K562 (cell line): Measurements from ENCODE around the gene IMMP2L. TPM values are rescaled to one million over a fixed set of nuclear protein-coding genes. Genes with fewer than 3 reads are reported as not detected.

ENCODE experiments used
- EZH2 ChIP-seq: IDR thresholded peaks from 2 replicates; pipeline ENCODE4 v1.6.1; 2012; ENCODE audit warnings: low read depth, mild to moderate bottlenecking, inconsistent platforms, low read length, borderline replicate concordance
- GABPB2 ChIP-seq: fragments of 250-450 bp; sonication (Bioruptor Pico); conservative IDR thresholded peaks from 2 replicates; pipeline ENCODE4 v1.5.1; 2021; ENCODE audit warnings: mild to moderate bottlenecking
- MTF1 ChIP-seq: fragments of 250-450 bp; sonication (Bioruptor Pico); IDR thresholded peaks from 2 replicates; pipeline ENCODE4 v1.9.0; 2021; ENCODE audit warnings: moderate library complexity, mild to moderate bottlenecking, inconsistent platforms, borderline replicate concordance
- POLR2H ChIP-seq: IDR thresholded peaks from 2 replicates; pipeline ENCODE4 v1.6.1; 2016; ENCODE audit warnings: missing genetic modification characterization, low read depth, mild to moderate bottlenecking, control low read depth, missing compliant biosample characterization, moderate library complexity
- SMAD3 ChIP-seq: fragments of 450-650 bp; formaldehyde crosslinking; conservative IDR thresholded peaks from 2 replicates; pipeline ENCODE4 v1.4.0; 2020; ENCODE audit warnings: mild to moderate bottlenecking
- ZNF146 ChIP-seq: IDR thresholded peaks from one replicate; pipeline ENCODE4 v1.6.1; 2018; ENCODE audit warnings: missing compliant biosample characterization; ENCODE audit not compliant: unreplicated experiment
- ZNF41 ChIP-seq: fragments of 250-450 bp; sonication (Bioruptor Pico); conservative IDR thresholded peaks from 2 replicates; pipeline ENCODE4 v1.4.0; 2020; ENCODE audit warnings: mild to moderate bottlenecking
- ZNF699 ChIP-seq: fragments of 250-450 bp; sonication (Bioruptor Pico); IDR thresholded peaks from 2 replicates; pipeline ENCODE4 v1.8.0; 2021; ENCODE audit warnings: mild to moderate bottlenecking, moderate library complexity; ENCODE audit not compliant: insufficient replicate concordance
- polyA plus RNA-seq, 8 experiments: library from polyadenylated mRNA; depleted of rRNA in 4 of 8; stranded (reverse) in 5 of 8; unstranded in 3 of 8; fragments of >200 nt; fragmentation: Nextera tagmentation in 2 of 8; fragmentation: Illumina TruSeq in 1 of 8; extraction: Ambion mirVana in 2 of 8; extraction: Trizol in 1 of 8; gene quantifications; 2 replicates each; pipeline versions ENCODE4 v1.2.1 to v1.2.3, GENCODE V29; 2011 to 2014; ENCODE audit warnings: inconsistent platforms in 1 of 8, missing spikeins in 1 of 8
- total RNA-seq, 7 experiments: library from RNA; depleted of rRNA in 6 of 7; stranded (reverse); fragments of >200 nt in 6 of 7; fragmentation: Illumina TruSeq in 2 of 7; extraction: Trizol in 2 of 7; gene quantifications; 2 replicates each; pipeline versions ENCODE4 v1.2.1 to v1.2.3, GENCODE V29; 2011 to 2021; ENCODE audit warnings: low replicate concordance in 1 of 7
- TF ChIP-seq, protein P1 (sequence below): fragments of 450-650 bp; formaldehyde crosslinking; IDR thresholded peaks from 2 replicates; pipeline ENCODE4 v1.4.0; 2022; ENCODE audit warnings: mild to moderate bottlenecking, moderate library complexity
- TF ChIP-seq, protein P2 (sequence below): fragments of 450-650 bp; IDR thresholded peaks from 2 replicates; pipeline ENCODE4 v1.6.1; 2016; ENCODE audit warnings: mild to moderate bottlenecking
- TF ChIP-seq, protein P3 (sequence below): fragments of 250-450 bp; sonication (Bioruptor Pico); IDR thresholded peaks from 2 replicates; pipeline ENCODE4 v1.9.0; 2021; ENCODE audit warnings: mild to moderate bottlenecking, inconsistent platforms
- TF ChIP-seq, protein P4 (sequence below): fragments of 250-450 bp; sonication (Bioruptor Pico); IDR thresholded peaks from 2 replicates; pipeline ENCODE4 v1.4.0; 2020; ENCODE audit warnings: borderline replicate concordance
- TF ChIP-seq, protein P5 (sequence below): sonication (generic); formaldehyde crosslinking; IDR thresholded peaks from 2 replicates; pipeline ENCODE4 v1.8.1; 2023; ENCODE audit warnings: mild to moderate bottlenecking, missing genetic modification reagents

The IMMP2L gene
- total and polyA plus RNA-seq, 9 of the 15 experiments (the other 6 are each of a cell fraction or from before 2014, with no cell fraction given) = 29.7 to 116 (median 53.0) TPM

DNA sequence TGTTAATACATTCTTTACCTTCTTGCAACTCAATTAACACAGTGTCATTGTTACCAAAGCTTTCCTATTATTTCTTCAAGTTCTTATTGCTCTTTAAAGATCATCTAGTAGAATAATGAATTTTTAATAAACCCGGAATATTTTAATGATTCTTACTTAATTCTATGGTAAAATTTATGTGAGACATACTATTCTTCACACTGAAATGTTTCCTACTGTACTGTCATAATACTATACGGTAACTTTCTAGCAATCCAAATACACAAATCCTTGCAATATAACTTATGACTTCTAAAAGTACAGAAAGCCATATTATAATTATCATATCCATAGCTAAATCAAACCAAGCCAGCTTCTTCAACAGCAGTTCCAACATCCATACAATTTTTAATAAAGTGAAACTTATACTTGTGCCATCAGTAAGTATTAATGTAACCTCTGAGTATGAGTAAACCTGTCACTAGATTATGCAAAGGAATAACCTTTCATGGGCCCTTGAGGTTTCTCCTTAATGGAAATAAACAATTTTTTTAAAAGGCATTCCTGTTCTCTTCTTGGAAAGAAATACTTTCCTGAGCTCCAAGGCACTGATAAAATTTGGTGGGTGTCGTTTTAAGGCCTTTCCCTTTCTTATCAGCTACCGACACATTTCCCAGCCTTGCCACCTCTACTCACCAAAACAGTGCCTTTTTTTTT, 87.4 kb downstream of the IMMP2L start (continued):
- TF ChIP-seq, protein P1, sequence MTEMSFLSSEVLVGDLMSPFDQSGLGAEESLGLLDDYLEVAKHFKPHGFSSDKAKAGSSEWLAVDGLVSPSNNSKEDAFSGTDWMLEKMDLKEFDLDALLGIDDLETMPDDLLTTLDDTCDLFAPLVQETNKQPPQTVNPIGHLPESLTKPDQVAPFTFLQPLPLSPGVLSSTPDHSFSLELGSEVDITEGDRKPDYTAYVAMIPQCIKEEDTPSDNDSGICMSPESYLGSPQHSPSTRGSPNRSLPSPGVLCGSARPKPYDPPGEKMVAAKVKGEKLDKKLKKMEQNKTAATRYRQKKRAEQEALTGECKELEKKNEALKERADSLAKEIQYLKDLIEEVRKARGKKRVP (CRISPR knock-in tag) = 0 out of 2 replicates have a peak, but pooled peaks have one; percentile 20
- TF ChIP-seq, protein P2, sequence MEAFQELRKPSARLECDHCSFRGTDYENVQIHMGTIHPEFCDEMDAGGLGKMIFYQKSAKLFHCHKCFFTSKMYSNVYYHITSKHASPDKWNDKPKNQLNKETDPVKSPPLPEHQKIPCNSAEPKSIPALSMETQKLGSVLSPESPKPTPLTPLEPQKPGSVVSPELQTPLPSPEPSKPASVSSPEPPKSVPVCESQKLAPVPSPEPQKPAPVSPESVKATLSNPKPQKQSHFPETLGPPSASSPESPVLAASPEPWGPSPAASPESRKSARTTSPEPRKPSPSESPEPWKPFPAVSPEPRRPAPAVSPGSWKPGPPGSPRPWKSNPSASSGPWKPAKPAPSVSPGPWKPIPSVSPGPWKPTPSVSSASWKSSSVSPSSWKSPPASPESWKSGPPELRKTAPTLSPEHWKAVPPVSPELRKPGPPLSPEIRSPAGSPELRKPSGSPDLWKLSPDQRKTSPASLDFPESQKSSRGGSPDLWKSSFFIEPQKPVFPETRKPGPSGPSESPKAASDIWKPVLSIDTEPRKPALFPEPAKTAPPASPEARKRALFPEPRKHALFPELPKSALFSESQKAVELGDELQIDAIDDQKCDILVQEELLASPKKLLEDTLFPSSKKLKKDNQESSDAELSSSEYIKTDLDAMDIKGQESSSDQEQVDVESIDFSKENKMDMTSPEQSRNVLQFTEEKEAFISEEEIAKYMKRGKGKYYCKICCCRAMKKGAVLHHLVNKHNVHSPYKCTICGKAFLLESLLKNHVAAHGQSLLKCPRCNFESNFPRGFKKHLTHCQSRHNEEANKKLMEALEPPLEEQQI = peak; percentile 99
- TF ChIP-seq ZNF146 (CRISPR knock-in tag) (no peak), SMAD3 (CRISPR knock-in tag) (no peak), ZNF699 (no peak), GABPB2 (no peak), EZH2 (no peak), ZNF41 (CRISPR knock-in tag) (no peak), POLR2H (tag) (peak; percentile 48; the same call in 1 of the 2 replicates), MTF1 (no peak)
- TF ChIP-seq, protein P3, sequence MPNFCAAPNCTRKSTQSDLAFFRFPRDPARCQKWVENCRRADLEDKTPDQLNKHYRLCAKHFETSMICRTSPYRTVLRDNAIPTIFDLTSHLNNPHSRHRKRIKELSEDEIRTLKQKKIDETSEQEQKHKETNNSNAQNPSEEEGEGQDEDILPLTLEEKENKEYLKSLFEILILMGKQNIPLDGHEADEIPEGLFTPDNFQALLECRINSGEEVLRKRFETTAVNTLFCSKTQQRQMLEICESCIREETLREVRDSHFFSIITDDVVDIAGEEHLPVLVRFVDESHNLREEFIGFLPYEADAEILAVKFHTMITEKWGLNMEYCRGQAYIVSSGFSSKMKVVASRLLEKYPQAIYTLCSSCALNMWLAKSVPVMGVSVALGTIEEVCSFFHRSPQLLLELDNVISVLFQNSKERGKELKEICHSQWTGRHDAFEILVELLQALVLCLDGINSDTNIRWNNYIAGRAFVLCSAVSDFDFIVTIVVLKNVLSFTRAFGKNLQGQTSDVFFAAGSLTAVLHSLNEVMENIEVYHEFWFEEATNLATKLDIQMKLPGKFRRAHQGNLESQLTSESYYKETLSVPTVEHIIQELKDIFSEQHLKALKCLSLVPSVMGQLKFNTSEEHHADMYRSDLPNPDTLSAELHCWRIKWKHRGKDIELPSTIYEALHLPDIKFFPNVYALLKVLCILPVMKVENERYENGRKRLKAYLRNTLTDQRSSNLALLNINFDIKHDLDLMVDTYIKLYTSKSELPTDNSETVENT (CRISPR knock-in tag) = no peak
- TF ChIP-seq, protein P4, sequence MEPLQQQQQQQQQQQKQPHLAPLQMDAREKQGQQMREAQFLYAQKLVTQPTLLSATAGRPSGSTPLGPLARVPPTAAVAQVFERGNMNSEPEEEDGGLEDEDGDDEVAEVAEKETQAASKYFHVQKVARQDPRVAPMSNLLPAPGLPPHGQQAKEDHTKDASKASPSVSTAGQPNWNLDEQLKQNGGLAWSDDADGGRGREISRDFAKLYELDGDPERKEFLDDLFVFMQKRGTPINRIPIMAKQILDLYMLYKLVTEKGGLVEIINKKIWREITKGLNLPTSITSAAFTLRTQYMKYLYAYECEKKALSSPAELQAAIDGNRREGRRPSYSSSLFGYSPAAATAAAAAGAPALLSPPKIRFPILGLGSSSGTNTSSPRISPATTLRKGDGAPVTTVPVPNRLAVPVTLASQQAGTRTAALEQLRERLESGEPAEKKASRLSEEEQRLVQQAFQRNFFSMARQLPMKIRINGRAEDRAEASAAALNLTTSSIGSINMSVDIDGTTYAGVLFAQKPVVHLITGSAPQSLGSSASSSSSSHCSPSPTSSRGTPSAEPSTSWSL = no peak
- TF ChIP-seq, protein P5, sequence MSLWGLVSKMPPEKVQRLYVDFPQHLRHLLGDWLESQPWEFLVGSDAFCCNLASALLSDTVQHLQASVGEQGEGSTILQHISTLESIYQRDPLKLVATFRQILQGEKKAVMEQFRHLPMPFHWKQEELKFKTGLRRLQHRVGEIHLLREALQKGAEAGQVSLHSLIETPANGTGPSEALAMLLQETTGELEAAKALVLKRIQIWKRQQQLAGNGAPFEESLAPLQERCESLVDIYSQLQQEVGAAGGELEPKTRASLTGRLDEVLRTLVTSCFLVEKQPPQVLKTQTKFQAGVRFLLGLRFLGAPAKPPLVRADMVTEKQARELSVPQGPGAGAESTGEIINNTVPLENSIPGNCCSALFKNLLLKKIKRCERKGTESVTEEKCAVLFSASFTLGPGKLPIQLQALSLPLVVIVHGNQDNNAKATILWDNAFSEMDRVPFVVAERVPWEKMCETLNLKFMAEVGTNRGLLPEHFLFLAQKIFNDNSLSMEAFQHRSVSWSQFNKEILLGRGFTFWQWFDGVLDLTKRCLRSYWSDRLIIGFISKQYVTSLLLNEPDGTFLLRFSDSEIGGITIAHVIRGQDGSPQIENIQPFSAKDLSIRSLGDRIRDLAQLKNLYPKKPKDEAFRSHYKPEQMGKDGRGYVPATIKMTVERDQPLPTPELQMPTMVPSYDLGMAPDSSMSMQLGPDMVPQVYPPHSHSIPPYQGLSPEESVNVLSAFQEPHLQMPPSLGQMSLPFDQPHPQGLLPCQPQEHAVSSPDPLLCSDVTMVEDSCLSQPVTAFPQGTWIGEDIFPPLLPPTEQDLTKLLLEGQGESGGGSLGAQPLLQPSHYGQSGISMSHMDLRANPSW = no peak
